A549 (cell line): ENCODE results near the gene HDHD5.

Source experiments
- CEBPB ChIP-seq, 2 experiments: fragments of >200 bp in 1 of 2; sonication (Bioruptor Twin) in 1 of 2; formaldehyde crosslinking in 1 of 2; IDR thresholded peaks; 2 replicates each; pipeline ENCODE4 v1.6.1; 2012 to 2016
- CTCF ChIP-seq: fragments of >200 bp; sonication (Bioruptor Twin); formaldehyde crosslinking; IDR thresholded peaks from 3 replicates; pipeline ENCODE4 v1.5.1; 2016
- EP300 ChIP-seq, 2 experiments: fragments of >200 bp; sonication (Bioruptor Twin); formaldehyde crosslinking; IDR thresholded peaks; 2 replicates in 1 of 2; 3 replicates in 1 of 2; pipeline ENCODE4 v1.6.1; 2016 to 2017
- FOXS1 ChIP-seq: fragments of 250-450 bp; sonication (Bioruptor Pico); IDR thresholded peaks from 2 replicates; pipeline ENCODE4 v1.5.0; 2020; ENCODE audit warnings: mild to moderate bottlenecking, moderate library complexity
- KDM1A ChIP-seq: fragments of 200-600 bp; sonication (generic); IDR thresholded peaks from 2 replicates; pipeline ENCODE4 v1.6.1; 2016; ENCODE audit warnings: low read depth, mild to moderate bottlenecking
- MYC ChIP-seq: IDR thresholded peaks from 2 replicates; pipeline ENCODE4 v1.6.1; 2012; ENCODE audit warnings: mild to moderate bottlenecking, inconsistent platforms, low read length, improper control_type of control experiment, borderline replicate concordance
- NFE2L2 ChIP-seq: fragments of 150-350 bp; conservative IDR thresholded peaks from 2 replicates; pipeline ENCODE4 v1.6.1; 2014; ENCODE audit warnings: low read length
- NR3C1 ChIP-seq: fragments of >200 bp; sonication (Bioruptor Twin); formaldehyde crosslinking; IDR thresholded peaks from 3 replicates; pipeline ENCODE4 v1.6.1; 2017
- POLR2A ChIP-seq: IDR thresholded peaks from 2 replicates; pipeline ENCODE4 v1.6.1; 2012; ENCODE audit warnings: mild to moderate bottlenecking, low read length

- TF ChIP-seq CEBPB (IDR thresholded peaks at IDR 0.05) (no peak), MYC (no peak), KDM1A (no peak), NR3C1 (no peak), CTCF (no peak), EP300 (IDR thresholded peaks at IDR 0.05) (no peak), NFE2L2 (no peak), POLR2A (no peak), FOXS1 (CRISPR knock-in tag) (no peak)
Observed at GRCh38 chr22:17132112-17132511, 27.0 kb downstream of the HDHD5 start.
